Gastrocnemius medialis (tissue), 4 donors: ENCODE measurements around the gene CAMTA1.

ENCODE experiments used
- POLR2A ChIP-seq, 2 donors: fragments of 450-650 bp; IDR thresholded peaks; one replicate each; pipeline ENCODE4 v1.6.1; 2017; ENCODE audit warnings: antibody characterized with exemption in 2 of 2, mild to moderate bottlenecking in 2 of 2, moderate library complexity in 2 of 2
- TF ChIP-seq, protein P1 (sequence below), 5 experiments: fragments of 450-650 bp in 3 of 5; fragments of 200-600 bp in 2 of 5; sonication (generic) in 2 of 5; IDR thresholded peaks in 4 of 5; conservative IDR thresholded peaks in 1 of 5; 1 replicate in 4 of 5; 2 replicates in 1 of 5; pipeline ENCODE4 v1.5.1; 2016 to 2019; ENCODE audit warnings: antibody characterized with exemption in 5 of 5, mild to moderate bottlenecking in 3 of 5, moderate library complexity in 3 of 5

- no peak for TF ChIP-seq POLR2A (IDR thresholded peaks at IDR 0.05)
- TF ChIP-seq, protein P1, sequence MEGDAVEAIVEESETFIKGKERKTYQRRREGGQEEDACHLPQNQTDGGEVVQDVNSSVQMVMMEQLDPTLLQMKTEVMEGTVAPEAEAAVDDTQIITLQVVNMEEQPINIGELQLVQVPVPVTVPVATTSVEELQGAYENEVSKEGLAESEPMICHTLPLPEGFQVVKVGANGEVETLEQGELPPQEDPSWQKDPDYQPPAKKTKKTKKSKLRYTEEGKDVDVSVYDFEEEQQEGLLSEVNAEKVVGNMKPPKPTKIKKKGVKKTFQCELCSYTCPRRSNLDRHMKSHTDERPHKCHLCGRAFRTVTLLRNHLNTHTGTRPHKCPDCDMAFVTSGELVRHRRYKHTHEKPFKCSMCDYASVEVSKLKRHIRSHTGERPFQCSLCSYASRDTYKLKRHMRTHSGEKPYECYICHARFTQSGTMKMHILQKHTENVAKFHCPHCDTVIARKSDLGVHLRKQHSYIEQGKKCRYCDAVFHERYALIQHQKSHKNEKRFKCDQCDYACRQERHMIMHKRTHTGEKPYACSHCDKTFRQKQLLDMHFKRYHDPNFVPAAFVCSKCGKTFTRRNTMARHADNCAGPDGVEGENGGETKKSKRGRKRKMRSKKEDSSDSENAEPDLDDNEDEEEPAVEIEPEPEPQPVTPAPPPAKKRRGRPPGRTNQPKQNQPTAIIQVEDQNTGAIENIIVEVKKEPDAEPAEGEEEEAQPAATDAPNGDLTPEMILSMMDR (IDR thresholded peaks at IDR 0.05 in 4 of 5, conservative IDR thresholded peaks at IDR 0.05 in 1 of 5) = no peak
Observed at GRCh38 chr1:7768583-7768982, 983.3 kb downstream of the CAMTA1 start.
